ENCODE data around the gene GALNT13. TPM values are rescaled to one million over a fixed set of nuclear protein-coding genes. Genes with fewer than 3 reads are reported as not detected.
A peak's percentile ranks its signal among the peaks of the same experiment; 100 is the strongest.

GALNT13 gene
- total and polyA plus RNA-seq, 2 donors from 2014 or later, result 0.57 TPM; not detected in 1

DNA sequence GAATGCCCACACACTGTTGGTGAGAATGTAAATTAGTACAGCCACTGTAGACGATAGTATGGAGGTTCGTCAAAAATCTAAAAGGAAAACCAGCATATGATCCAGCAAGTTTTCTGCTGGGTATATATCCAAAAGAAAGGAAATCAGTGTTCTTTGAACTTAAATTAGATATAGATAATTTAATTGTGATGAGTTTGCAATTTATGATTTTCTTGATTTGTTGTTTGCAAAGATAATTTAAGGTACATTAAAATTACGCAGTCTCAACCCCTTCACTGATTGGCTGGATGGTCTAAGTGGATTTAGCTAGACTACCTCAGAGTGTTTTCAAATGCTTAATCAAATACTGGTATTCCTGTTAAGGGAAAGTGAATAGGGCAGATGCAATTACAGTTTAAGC lies 302.2 kb downstream of the GALNT13 start:
- H3K4me1 ChIP-seq (ENCODE audit: control insufficient read depth in 2 of 3, insufficient read depth in 2 of 3, low read depth in 1 of 3, low read length in 3 of 3), result no peaks in the 10 kb centered on the region
- H3K9me3 ChIP-seq (ENCODE audit: control insufficient read depth in 2 of 3, insufficient read depth in 1 of 3, low read length in 3 of 3), result no peaks in the 10 kb centered on the region
- FAIRE-seq (no peak), DNase-seq (no peak)
- intact Hi-C loops (cut with DNase I), result no loop called here
- no peak overlapping the region for H3K4me3 ChIP-seq (ENCODE audit: low read length in 3 of 3)
- H3K36me3 ChIP-seq (ENCODE audit: control insufficient read depth in 2 of 3, insufficient read depth in 3 of 3, low read length in 3 of 3), result no peaks in the 10 kb centered on the region
- no peak overlapping the region for H3K27ac ChIP-seq (ENCODE audit: low read depth in 2 of 2, low read length in 2 of 2)
- H3K9ac ChIP-seq (ENCODE audit: low read length in 3 of 3), result no peak overlapping the region
- no peaks in the 10 kb centered on the region for H3K27me3 ChIP-seq (ENCODE audit: control insufficient read depth, insufficient read depth, low read length)
- TF ChIP-seq, protein P1, sequence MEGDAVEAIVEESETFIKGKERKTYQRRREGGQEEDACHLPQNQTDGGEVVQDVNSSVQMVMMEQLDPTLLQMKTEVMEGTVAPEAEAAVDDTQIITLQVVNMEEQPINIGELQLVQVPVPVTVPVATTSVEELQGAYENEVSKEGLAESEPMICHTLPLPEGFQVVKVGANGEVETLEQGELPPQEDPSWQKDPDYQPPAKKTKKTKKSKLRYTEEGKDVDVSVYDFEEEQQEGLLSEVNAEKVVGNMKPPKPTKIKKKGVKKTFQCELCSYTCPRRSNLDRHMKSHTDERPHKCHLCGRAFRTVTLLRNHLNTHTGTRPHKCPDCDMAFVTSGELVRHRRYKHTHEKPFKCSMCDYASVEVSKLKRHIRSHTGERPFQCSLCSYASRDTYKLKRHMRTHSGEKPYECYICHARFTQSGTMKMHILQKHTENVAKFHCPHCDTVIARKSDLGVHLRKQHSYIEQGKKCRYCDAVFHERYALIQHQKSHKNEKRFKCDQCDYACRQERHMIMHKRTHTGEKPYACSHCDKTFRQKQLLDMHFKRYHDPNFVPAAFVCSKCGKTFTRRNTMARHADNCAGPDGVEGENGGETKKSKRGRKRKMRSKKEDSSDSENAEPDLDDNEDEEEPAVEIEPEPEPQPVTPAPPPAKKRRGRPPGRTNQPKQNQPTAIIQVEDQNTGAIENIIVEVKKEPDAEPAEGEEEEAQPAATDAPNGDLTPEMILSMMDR (IDR thresholded peaks at IDR 0.05; ENCODE audit: borderline replicate concordance, extremely low read depth, insufficient read depth), result no peak

DNA sequence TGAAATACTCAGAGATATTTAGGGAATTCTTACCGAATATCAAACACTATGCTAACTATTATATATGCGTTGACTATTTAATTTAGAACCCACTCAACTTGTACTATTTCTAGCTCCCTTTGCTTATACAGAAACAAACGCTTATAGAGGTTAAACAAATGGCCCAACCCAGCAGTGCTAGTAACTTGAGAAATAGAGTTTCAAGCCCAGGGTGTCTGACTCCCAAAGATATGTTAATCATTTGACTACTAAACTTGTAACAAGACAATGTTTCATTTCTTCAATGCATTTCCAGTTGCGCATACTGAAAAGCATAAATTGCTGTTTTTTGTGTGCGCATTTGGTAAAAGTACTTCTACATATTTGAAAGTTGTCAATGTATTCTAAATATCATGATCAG lies 310.3 kb downstream of the GALNT13 start:
- H3K4me3 ChIP-seq (ENCODE audit: low read length in 3 of 3), result no peak overlapping the region
- H3K27ac ChIP-seq (ENCODE audit: low read depth in 2 of 2, low read length in 2 of 2), result no peak overlapping the region
- FAIRE-seq, result no peak
- H3K9me3 ChIP-seq (ENCODE audit: control insufficient read depth in 2 of 3, insufficient read depth in 1 of 3, low read length in 3 of 3), result peaks cover 0 to 3% (median 0%) of the 10 kb centered on the region in 3 donors
- H3K36me3 ChIP-seq (ENCODE audit: control insufficient read depth in 2 of 3, insufficient read depth in 3 of 3, low read length in 3 of 3), result no peaks in the 10 kb centered on the region
- intact Hi-C loops (cut with DNase I), result no loop called here
- H3K9ac ChIP-seq (ENCODE audit: low read length in 3 of 3), result no peak overlapping the region
- DNase-seq, result no peak
- H3K27me3 ChIP-seq (ENCODE audit: control insufficient read depth, insufficient read depth, low read length), result no peaks in the 10 kb centered on the region
- H3K4me1 ChIP-seq (ENCODE audit: control insufficient read depth in 2 of 3, insufficient read depth in 2 of 3, low read depth in 1 of 3, low read length in 3 of 3), result no peaks in the 10 kb centered on the region
- TF ChIP-seq, protein P1 (IDR thresholded peaks at IDR 0.05; ENCODE audit: borderline replicate concordance, extremely low read depth, insufficient read depth), result no peak

DNA sequence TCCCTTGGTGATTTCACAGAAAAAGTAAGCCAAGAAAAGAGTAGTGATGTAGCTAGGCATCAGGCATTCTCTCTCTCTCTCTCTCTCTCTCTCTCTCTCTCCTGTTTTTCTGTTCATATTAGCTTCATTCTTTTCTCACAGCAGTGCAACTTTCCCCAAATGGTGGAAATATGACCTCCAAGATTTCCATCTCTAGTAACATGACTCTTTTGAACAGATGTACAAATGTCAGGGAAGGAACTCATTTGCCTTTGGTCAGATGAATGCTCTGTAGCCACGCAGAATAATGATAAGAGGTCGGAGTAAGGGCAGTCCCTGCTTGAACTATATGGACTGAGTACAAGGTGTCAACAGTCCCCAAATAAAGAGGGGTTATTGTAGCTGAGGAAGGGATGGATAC lies 316.2 kb downstream of the GALNT13 start:
- FAIRE-seq (no peak), DNase-seq (no peak)
- intact Hi-C loops (cut with DNase I), result no loop called here
- H3K27me3 ChIP-seq (ENCODE audit: control insufficient read depth, insufficient read depth, low read length), result no peaks in the 10 kb centered on the region
- TF ChIP-seq, protein P1 (IDR thresholded peaks at IDR 0.05; ENCODE audit: borderline replicate concordance, extremely low read depth, insufficient read depth), result no peak
- H3K9me3 ChIP-seq (ENCODE audit: control insufficient read depth in 2 of 3, insufficient read depth in 1 of 3, low read length in 3 of 3), result peaks cover 0 to 3% (median 0%) of the 10 kb centered on the region in 3 donors
- no peaks in the 10 kb centered on the region for H3K36me3 ChIP-seq (ENCODE audit: control insufficient read depth in 2 of 3, insufficient read depth in 3 of 3, low read length in 3 of 3)
- H3K4me1 ChIP-seq (ENCODE audit: control insufficient read depth in 2 of 3, insufficient read depth in 2 of 3, low read depth in 1 of 3, low read length in 3 of 3), result no peaks in the 10 kb centered on the region
- no peak overlapping the region for H3K27ac ChIP-seq (ENCODE audit: low read depth in 2 of 2, low read length in 2 of 2)
- no peak overlapping the region for H3K4me3 ChIP-seq (ENCODE audit: low read length in 3 of 3)
- no peak overlapping the region for H3K9ac ChIP-seq (ENCODE audit: low read length in 3 of 3)

- DNase-seq (peak in 2 of 5 donors; percentile 21 to 48), FAIRE-seq (no peak)
- TF ChIP-seq, protein P1 (IDR thresholded peaks at IDR 0.05; ENCODE audit: borderline replicate concordance, extremely low read depth, insufficient read depth), result no peak
- Histone ChIP-seq H3K4me1 (ENCODE audit: control insufficient read depth in 2 of 3, insufficient read depth in 2 of 3, low read depth in 1 of 3, low read length in 3 of 3) (no peaks in the 10 kb centered on the region), H3K27me3 (ENCODE audit: control insufficient read depth, insufficient read depth, low read length) (no peaks in the 10 kb centered on the region), H3K9me3 (ENCODE audit: control insufficient read depth in 2 of 3, insufficient read depth in 1 of 3, low read length in 3 of 3) (peaks cover 0 to 3% (median 0%) of the 10 kb centered on the region in 3 donors), H3K4me3 (ENCODE audit: low read length in 3 of 3) (no peak overlapping the region), H3K27ac (ENCODE audit: low read depth in 2 of 2, low read length in 2 of 2) (no peak overlapping the region), H3K36me3 (ENCODE audit: control insufficient read depth in 2 of 3, insufficient read depth in 3 of 3, low read length in 3 of 3) (no peaks in the 10 kb centered on the region), H3K9ac (ENCODE audit: low read length in 3 of 3) (no peak overlapping the region)
- intact Hi-C loops (cut with DNase I), result no loop called here
Observed at GRCh38 chr2:154189953-154190352, 318.2 kb downstream of the GALNT13 start.
